K562 (cell line): ENCODE measurements around the gene HEPACAM2. TPM values are rescaled to one million over a fixed set of nuclear protein-coding genes. Genes with fewer than 3 reads are reported as not detected.

Source experiments
- ATAC-seq: fragments of 200-7000 bp; cut with Tn5 transposase; 3 replicates; pipeline ENCODE4 v1.9.1; 2020; ENCODE audit warnings: moderate library complexity
- BruUV-seq: library from RNA; stranded (reverse); fragments of 400-500 nt; replicated peaks from 2 replicates; lab custom pipeline; 2021; lab: Mats Ljungman, UMichigan
- CTCF ChIA-PET: fragments of 300-600 bp; formaldehyde crosslinking; extraction: SDS; loops from one replicate; lab custom pipeline; 2021; ENCODE audit warnings: low intra/inter-chr PET ratio; lab: Yijun Ruan, JAX
- POLR2A ChIA-PET: fragments of 300-600, 350-650 bp; sonication (Branson Sonifier 250); formaldehyde crosslinking; extraction: SDS; loops from one replicate; lab custom pipeline; 2021; ENCODE audit warnings: antibody characterized with exemption, inconsistent platforms; lab: Yijun Ruan, JAX
- DNase-seq, 4 experiments: peaks; one replicate each; pipeline versions ENCODE4 v3.0.0 to v3.0.0-alpha.2; 2011 to 2018; ENCODE audit warnings: low spot score in 3 of 4, mixed read lengths in 3 of 4; ENCODE audit errors: extremely low read depth in 1 of 4
- FAIRE-seq: peaks from 2 replicates; lab custom pipeline; 2011; peaks lifted over from hg19 to GRCh38; lab: Jason Lieb, UNC
- H2AFZ ChIP-seq: 2 replicates; pipeline ENCODE4 v1.6.0; 2011; ENCODE audit warnings: low read depth, low read length, control low read depth, inconsistent platforms
- H3K27ac ChIP-seq: fragments of 200-600 bp; 3 replicates; pipeline ENCODE4 v1.8.0; 2011; ENCODE audit warnings: low read depth, mild to moderate bottlenecking, control low read depth, inconsistent platforms, low read length, moderate library complexity, mixed read lengths; ENCODE audit errors: extremely low read depth
- H3K27me3 ChIP-seq, 2 experiments: fragments of 300-600 bp in 1 of 2; 2 replicates in 1 of 2; 3 replicates in 1 of 2; pipeline versions ENCODE4 v1.6.0 to v1.8.0; 2011; ENCODE audit warnings: inconsistent platforms in 2 of 2, low read length in 2 of 2, mild to moderate bottlenecking in 1 of 2, mixed read lengths in 1 of 2, moderate library complexity in 1 of 2; ENCODE audit not compliant: control insufficient read depth in 2 of 2, insufficient read depth in 2 of 2
- H3K36me3 ChIP-seq: fragments of 300-600 bp; 3 replicates; pipeline ENCODE4 v1.8.0; 2011; ENCODE audit warnings: mild to moderate bottlenecking, low read length, inconsistent platforms; ENCODE audit not compliant: control insufficient read depth, insufficient read depth
- H3K4me1 ChIP-seq, 2 experiments: fragments of 200-600 bp in 1 of 2; replicated peaks in 1 of 2; 2 replicates in 1 of 2; 3 replicates in 1 of 2; pipeline versions ENCODE4 v1.5.1 to v1.8.0; 2011; ENCODE audit warnings: inconsistent platforms in 2 of 2, low read length in 2 of 2, mild to moderate bottlenecking in 1 of 2, mixed read lengths in 1 of 2, moderate library complexity in 1 of 2; ENCODE audit not compliant: control insufficient read depth in 2 of 2, insufficient read depth in 2 of 2
- H3K4me2 ChIP-seq: 2 replicates; pipeline ENCODE4 v1.6.1; 2011; ENCODE audit warnings: low read length, control low read depth, inconsistent platforms, mixed read lengths; ENCODE audit not compliant: insufficient read depth
- H3K4me3 ChIP-seq: fragments of 200-600 bp; sonication (generic), shearing (Covaris generic); 2 replicates; pipeline ENCODE4 v1.5.1; 2016; ENCODE audit warnings: control low read depth, inconsistent platforms
- H3K79me2 ChIP-seq: fragments of 200-600 bp; 3 replicates; pipeline ENCODE4 v1.8.0; 2011; ENCODE audit warnings: low read length, inconsistent platforms; ENCODE audit not compliant: control insufficient read depth, insufficient read depth
- H3K9ac ChIP-seq, 2 experiments: 2 replicates each; pipeline versions ENCODE4 v1.6.0 to v1.6.1; 2011; ENCODE audit warnings: low read depth in 2 of 2, low read length in 2 of 2, control low read depth in 1 of 2, inconsistent platforms in 1 of 2, mild to moderate bottlenecking in 1 of 2, mixed read lengths in 1 of 2; ENCODE audit not compliant: insufficient read depth in 1 of 2
- H3K9me1 ChIP-seq: one replicate; pipeline ENCODE4 v1.6.0; 2011; ENCODE audit warnings: inconsistent platforms, mild to moderate bottlenecking, low read length, moderate library complexity; ENCODE audit not compliant: control insufficient read depth, insufficient read depth
- H3K9me3 ChIP-seq: replicated peaks from 2 replicates; pipeline ENCODE4 v1.5.1; 2011; ENCODE audit warnings: low read depth, low read length, inconsistent platforms; ENCODE audit not compliant: control insufficient read depth, insufficient read depth
- H4K20me1 ChIP-seq: replicated peaks from 2 replicates; pipeline ENCODE4 v1.6.1; 2011; ENCODE audit warnings: low read length, inconsistent platforms, mixed read lengths; ENCODE audit not compliant: control insufficient read depth, insufficient read depth
- HDAC1 ChIP-seq, 2 experiments: fragments of 450-650 bp; IDR thresholded peaks; 2 replicates each; pipeline ENCODE4 v1.6.1; 2016 to 2017; ENCODE audit warnings: inconsistent platforms in 1 of 2, mild to moderate bottlenecking in 1 of 2, moderate library complexity in 1 of 2
- OTX1 ChIP-seq: fragments of 450-650 bp; formaldehyde crosslinking; IDR thresholded peaks from 2 replicates; pipeline ENCODE4 v1.4.0; 2022; ENCODE audit warnings: mild to moderate bottlenecking
- RBM39 ChIP-seq: fragments of 200-400 bp; formaldehyde crosslinking; optimal IDR thresholded peaks from 2 replicates; pipeline ENCODE3; 2018; ENCODE audit warnings: low read depth, low read length
- XRCC3 ChIP-seq: fragments of 450-650 bp; IDR thresholded peaks from 2 replicates; pipeline ENCODE4 v1.6.1; 2017; ENCODE audit warnings: mild to moderate bottlenecking, moderate library complexity
- ZBTB40 ChIP-seq, 2 experiments: fragments of 450-650 bp in 1 of 2; sonication (generic) in 1 of 2; formaldehyde crosslinking in 1 of 2; IDR thresholded peaks; 2 replicates each; pipeline versions ENCODE4 v1.7.1 to v1.9.0; 2016 to 2022; ENCODE audit warnings: inconsistent platforms in 1 of 2, mild to moderate bottlenecking in 1 of 2, missing genetic modification reagents in 1 of 2
- WGBS: fragments of 100-300 bp; shearing (Covaris generic); methylation state at CpG from one replicate; pipeline ENCODE4 v1.1.6; 2016; ENCODE audit warnings: low coverage, mixed read lengths; ENCODE audit not compliant: insufficient coverage; ENCODE audit errors: missing lambda C conversion rate; 5-methylcytosine and 5-hydroxymethylcytosine counted together
- in situ Hi-C: fragments of 300-500 bp; cut with MboI; formaldehyde crosslinking; loops from 4 replicates; pipeline ENCODE4 v1.15.0; 2018; ENCODE audit warnings: inconsistent platforms, mixed read lengths
- intact Hi-C: fragments of 100-400 bp; cut with micrococcal nuclease; formaldehyde crosslinking; loops from 2 replicates; pipeline ENCODE4 v1.14.2; 2022
- polyA plus RNA-seq, 8 experiments: library from polyadenylated mRNA; depleted of rRNA in 4 of 8; stranded (reverse) in 5 of 8; unstranded in 3 of 8; fragments of >200 nt; fragmentation: Nextera tagmentation in 2 of 8; fragmentation: Illumina TruSeq in 1 of 8; extraction: Ambion mirVana in 2 of 8; extraction: Trizol in 1 of 8; gene quantifications; 2 replicates each; pipeline versions ENCODE4 v1.2.1 to v1.2.3, GENCODE V29; 2011 to 2014; ENCODE audit warnings: inconsistent platforms in 1 of 8, missing spikeins in 1 of 8
- total RNA-seq, 7 experiments: library from RNA; depleted of rRNA in 6 of 7; stranded (reverse); fragments of >200 nt in 6 of 7; fragmentation: Illumina TruSeq in 2 of 7; extraction: Trizol in 2 of 7; gene quantifications; 2 replicates each; pipeline versions ENCODE4 v1.2.1 to v1.2.3, GENCODE V29; 2011 to 2021; ENCODE audit warnings: low replicate concordance in 1 of 7

Gene HEPACAM2
- total and polyA plus RNA-seq, 9 of the 15 experiments (the other 6 are each of a cell fraction or from before 2014, with no cell fraction given), result 2.0 to 6.5 (median 3.9) TPM

- no peak overlapping the region for H3K9ac ChIP-seq
- no peak for ATAC-seq
- no peak overlapping the region for H3K4me3 ChIP-seq
- intact Hi-C loops (no loop called here), in situ Hi-C loops (no loop called here)
- H3K4me1 ChIP-seq, result peaks cover 0 to 6% of the 10 kb centered on the region in 2 experiments; a peak in 2 of 5 replicates
- no peaks in the 10 kb centered on the region for H4K20me1 ChIP-seq
- no peak overlapping the region for H3K4me2 ChIP-seq
- no peak for FAIRE-seq
- POLR2A ChIA-PET, result no interaction called here
- CTCF ChIA-PET, result no interaction called here
- H3K27ac ChIP-seq, result no peak overlapping the region
- no peaks in the 10 kb centered on the region for H3K9me1 ChIP-seq
- no peaks in the 10 kb centered on the region for H3K27me3 ChIP-seq
- no TSS peak for BruUV-seq
- no peaks in the 10 kb centered on the region for H3K79me2 ChIP-seq
- H3K36me3 ChIP-seq, result no peaks in the 10 kb centered on the region
- H3K9me3 ChIP-seq, result no peaks in the 10 kb centered on the region
- no peak for TF ChIP-seq HDAC1 (IDR thresholded peaks at IDR 0.05)
- TF ChIP-seq RBM39, result no peak
- no peak for TF ChIP-seq OTX1 (CRISPR knock-in tag)
- no peak for TF ChIP-seq XRCC3
- peak; percentile 75 for TF ChIP-seq ZBTB40 (IDR thresholded peaks at IDR 0.05)
- TF ChIP-seq ZBTB40 (CRISPR knock-in tag; IDR thresholded peaks at IDR 0.05), result 0 out of 2 replicates have a peak, but pooled peaks have one; percentile 18
- no peak for DNase-seq
- 73% methylated on average over 4 of the region's 4 CpGs for WGBS
- no peak overlapping the region for H2AFZ ChIP-seq
These were observed 39.0 kb upstream of the HEPACAM2 start for GRCh38 chr7:93265220-93265619.
